SU-DHL-6 (cell line): ENCODE results near the gene NCDN.

Experiments
- H2AFZ ChIP-seq: fragments of 200-600 bp; sonication (generic); 2 replicates; pipeline ENCODE4 v1.6.1; 2014; ENCODE audit warnings: low read depth, mild to moderate bottlenecking, moderate library complexity, mixed read lengths, antibody characterized with exemption, low read length; ENCODE audit not compliant: severe bottlenecking
- H3F3A ChIP-seq: fragments of 200-600 bp; shearing (Covaris generic); 2 replicates; pipeline ENCODE4 v1.6.0; 2016; ENCODE audit warnings: antibody characterized with exemption, mild to moderate bottlenecking; ENCODE audit not compliant: insufficient read depth
- H3K27ac ChIP-seq: fragments of 200-600 bp; sonication (generic); 2 replicates; pipeline ENCODE4 v1.5.1; 2016; ENCODE audit warnings: low read depth, mild to moderate bottlenecking, low read length, moderate library complexity, mixed read lengths
- H3K27me3 ChIP-seq: fragments of 200-600 bp; sonication (generic), shearing (Covaris generic); 2 replicates; pipeline ENCODE4 v1.6.0; 2014; ENCODE audit warnings: mild to moderate bottlenecking, low read length
- H3K36me3 ChIP-seq: fragments of 200-600 bp; sonication (generic); 2 replicates; pipeline ENCODE4 v1.6.1; 2014; ENCODE audit warnings: mild to moderate bottlenecking, low read length, mixed read lengths
- H3K4me2 ChIP-seq: fragments of 300-600, 200-600 bp; shearing (Covaris generic), sonication (generic); 2 replicates; pipeline ENCODE4 v1.6.0; 2014; ENCODE audit warnings: low read length, low read depth, mild to moderate bottlenecking; ENCODE audit not compliant: poor library complexity, severe bottlenecking
- H3K4me3 ChIP-seq: fragments of 200-600 bp; sonication (generic); 2 replicates; pipeline ENCODE4 v1.5.1; 2014; ENCODE audit warnings: antibody characterized with exemption, low read length, mild to moderate bottlenecking, mixed read lengths; ENCODE audit not compliant: insufficient read depth, poor library complexity, severe bottlenecking
- H3K79me2 ChIP-seq: fragments of 200-600 bp; sonication (generic); 2 replicates; pipeline ENCODE4 v1.6.1; 2014; ENCODE audit warnings: mild to moderate bottlenecking, low read length, moderate library complexity; ENCODE audit not compliant: insufficient read depth
- H3K9ac ChIP-seq: fragments of 200-600 bp; sonication (generic); 2 replicates; pipeline ENCODE4 v1.7.0; 2014; ENCODE audit warnings: mild to moderate bottlenecking, low read length
- H3K9me2 ChIP-seq: fragments of 200-600 bp; sonication (generic); replicated peaks from 2 replicates; pipeline ENCODE4 v1.6.1; 2014; ENCODE audit warnings: low read length; ENCODE audit not compliant: insufficient read depth
- H3K9me3 ChIP-seq: fragments of 200-600 bp; sonication (generic); 2 replicates; pipeline ENCODE4 v1.6.1; 2014; ENCODE audit warnings: low read length, mixed read lengths; ENCODE audit not compliant: insufficient read depth
- H4K20me1 ChIP-seq: fragments of 200-600 bp; sonication (generic); 2 replicates; pipeline ENCODE4 v1.6.1; 2014; ENCODE audit warnings: low read depth, mild to moderate bottlenecking, antibody characterized with exemption, low read length, moderate library complexity, mixed read lengths
- EZH2phosphoT487 ChIP-seq: fragments of 200-600 bp; sonication (generic), shearing (Covaris generic); conservative IDR thresholded peaks from 2 replicates; pipeline ENCODE4 v1.6.1; 2018; ENCODE audit warnings: mild to moderate bottlenecking, antibody characterized with exemption, low read length, moderate library complexity, mixed read lengths
- TF ChIP-seq, protein P1 (sequence below): fragments of 200-600 bp; sonication (generic); IDR thresholded peaks from one replicate; pipeline ENCODE4 v1.5.1; 2017; ENCODE audit warnings: antibody characterized with exemption, mild to moderate bottlenecking, low read length, moderate library complexity; ENCODE audit not compliant: insufficient read depth, poor library complexity, severe bottlenecking

NCDN gene

GRCh38 chr1:35555212-35555584, 2.4 kb upstream of the NCDN start:
- TF ChIP-seq EZH2phosphoT487, result no peak
- TF ChIP-seq, protein P1, sequence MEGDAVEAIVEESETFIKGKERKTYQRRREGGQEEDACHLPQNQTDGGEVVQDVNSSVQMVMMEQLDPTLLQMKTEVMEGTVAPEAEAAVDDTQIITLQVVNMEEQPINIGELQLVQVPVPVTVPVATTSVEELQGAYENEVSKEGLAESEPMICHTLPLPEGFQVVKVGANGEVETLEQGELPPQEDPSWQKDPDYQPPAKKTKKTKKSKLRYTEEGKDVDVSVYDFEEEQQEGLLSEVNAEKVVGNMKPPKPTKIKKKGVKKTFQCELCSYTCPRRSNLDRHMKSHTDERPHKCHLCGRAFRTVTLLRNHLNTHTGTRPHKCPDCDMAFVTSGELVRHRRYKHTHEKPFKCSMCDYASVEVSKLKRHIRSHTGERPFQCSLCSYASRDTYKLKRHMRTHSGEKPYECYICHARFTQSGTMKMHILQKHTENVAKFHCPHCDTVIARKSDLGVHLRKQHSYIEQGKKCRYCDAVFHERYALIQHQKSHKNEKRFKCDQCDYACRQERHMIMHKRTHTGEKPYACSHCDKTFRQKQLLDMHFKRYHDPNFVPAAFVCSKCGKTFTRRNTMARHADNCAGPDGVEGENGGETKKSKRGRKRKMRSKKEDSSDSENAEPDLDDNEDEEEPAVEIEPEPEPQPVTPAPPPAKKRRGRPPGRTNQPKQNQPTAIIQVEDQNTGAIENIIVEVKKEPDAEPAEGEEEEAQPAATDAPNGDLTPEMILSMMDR, result no peak
- H3K36me3 ChIP-seq, result peaks cover 6% of the 10 kb centered on the region; the same call in 1 of the 2 replicates
- H3F3A ChIP-seq, result peaks cover 12% of the 10 kb centered on the region; the same call in 1 of the 2 replicates
- no peak overlapping the region for H3K9ac ChIP-seq
- H3K9me3 ChIP-seq, result no peaks in the 10 kb centered on the region
- H3K4me3 ChIP-seq, result no peak overlapping the region
- H4K20me1 ChIP-seq, result no peaks in the 10 kb centered on the region
- peaks cover 32% of the 10 kb centered on the region for H3K79me2 ChIP-seq
- no peak overlapping the region for H2AFZ ChIP-seq
- H3K4me2 ChIP-seq, result peak overlapping the region; percentile 66
- no peak overlapping the region for H3K27ac ChIP-seq
- H3K27me3 ChIP-seq, result no peaks in the 10 kb centered on the region
- H3K9me2 ChIP-seq, result no peaks in the 10 kb centered on the region

DNA sequence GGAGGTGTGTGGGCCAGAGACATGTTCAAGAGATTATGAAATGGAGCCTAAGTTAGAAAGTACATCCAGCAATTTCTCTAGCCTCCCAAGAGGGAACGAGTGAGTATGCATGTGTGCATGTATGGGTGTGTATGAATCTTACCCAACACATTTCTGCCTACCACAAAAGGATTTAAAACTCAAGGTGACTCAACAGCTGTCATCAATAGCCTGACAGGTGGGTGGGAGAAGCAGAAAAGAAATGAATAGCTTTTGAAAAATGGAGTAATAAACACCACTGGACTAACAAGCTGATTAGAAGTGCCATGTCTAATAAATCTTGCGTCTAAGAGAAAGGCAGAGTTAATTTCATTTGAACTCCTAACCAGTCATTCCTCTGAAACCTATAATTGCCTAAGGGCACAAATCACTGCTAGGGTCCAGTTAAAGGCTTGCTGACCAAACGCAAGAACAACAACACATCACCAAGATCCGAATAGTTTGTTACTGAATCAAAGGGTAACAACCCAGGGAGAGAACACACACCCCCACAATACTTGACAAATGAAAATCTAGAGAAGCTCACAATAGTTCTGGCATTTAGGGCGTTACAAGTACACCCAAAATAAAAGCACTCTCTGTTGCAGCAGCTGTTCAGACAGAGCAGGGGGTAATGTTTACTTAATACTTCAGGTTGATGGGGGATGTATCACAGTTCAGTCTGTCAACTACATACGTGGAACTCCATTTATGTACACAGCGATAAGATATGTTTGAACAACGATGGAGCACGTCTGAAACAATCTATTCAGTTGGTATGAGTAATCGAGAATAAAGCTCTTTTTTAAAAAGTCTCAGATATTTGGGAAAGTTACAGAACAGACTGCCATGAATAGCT, 1.8 kb upstream of the NCDN start:
- TF ChIP-seq EZH2phosphoT487, result no peak
- TF ChIP-seq, protein P1, result no peak
- H3K27me3 ChIP-seq, result no peaks in the 10 kb centered on the region
- H2AFZ ChIP-seq, result no peak overlapping the region
- H3K79me2 ChIP-seq, result peaks cover 29% of the 10 kb centered on the region
- H3F3A ChIP-seq, result peaks cover 12% of the 10 kb centered on the region; the same call in 1 of the 2 replicates
- H3K36me3 ChIP-seq, result peaks cover under 1% of the 10 kb centered on the region; the same call in 1 of the 2 replicates
- peak overlapping the region; percentile 79 for H3K9ac ChIP-seq
- no peak overlapping the region for H3K27ac ChIP-seq
- H3K4me3 ChIP-seq, result peak overlapping the region; percentile 86
- H3K9me2 ChIP-seq, result no peaks in the 10 kb centered on the region
- no peaks in the 10 kb centered on the region for H4K20me1 ChIP-seq
- H3K4me2 ChIP-seq, result peak overlapping the region; percentile 66
- H3K9me3 ChIP-seq, result no peaks in the 10 kb centered on the region

- Histone ChIP-seq H3K4me3 (peak overlapping the region; percentile 86), H3F3A (peaks cover 12% of the 10 kb centered on the region; the same call in 1 of the 2 replicates), H3K4me2 (peak overlapping the region; percentile 66), H3K79me2 (peaks cover 29% of the 10 kb centered on the region), H3K27ac (peak overlapping the region; percentile 72), H3K27me3 (no peaks in the 10 kb centered on the region), H3K9me2 (no peaks in the 10 kb centered on the region), H3K9ac (peak overlapping the region; percentile 79), H3K9me3 (no peaks in the 10 kb centered on the region), H3K36me3 (no peaks in the 10 kb centered on the region), H2AFZ (peak overlapping the region; percentile 78), H4K20me1 (no peaks in the 10 kb centered on the region)
- no peak for TF ChIP-seq EZH2phosphoT487
- TF ChIP-seq, protein P1, result no peak
Observed at GRCh38 chr1:35556484-35557117, 998 bp upstream of the NCDN start.
